Esophagus squamous epithelium (tissue), 5 donors: Measurements from ENCODE around the gene PET100. TPM values are rescaled to one million over a fixed set of nuclear protein-coding genes. Genes with fewer than 3 reads are reported as not detected.

Experiments used
- DNase-seq: peaks from one replicate; lab custom pipeline; 2025; lab: John Stamatoyannopoulos, UW
- H3K27ac ChIP-seq, 4 donors: fragments of 200-600 bp; sonication (generic); one replicate each; pipeline ENCODE4 v1.5.1; 2016 to 2019; ENCODE audit warnings: mild to moderate bottlenecking in 1 of 4
- H3K27me3 ChIP-seq, 4 donors: fragments of 200-600 bp; sonication (generic); 1 replicate in 3 of 4; 2 replicates in 1 of 4; pipeline versions ENCODE4 v1.5.1 to v1.6.0; 2017 to 2021; ENCODE audit warnings: antibody characterized with exemption in 1 of 4
- H3K36me3 ChIP-seq, 3 donors: fragments of 200-600 bp; sonication (generic); one replicate each; pipeline ENCODE4 v1.5.1; 2016 to 2019
- H3K4me1 ChIP-seq, 3 donors: fragments of 200-600 bp; sonication (generic); one replicate each; pipeline ENCODE4 v1.5.1; 2017 to 2019
- H3K4me3 ChIP-seq, 4 donors: fragments of 200-600 bp; sonication (generic); 1 replicate in 3 of 4; 2 replicates in 1 of 4; pipeline ENCODE4 v1.5.1; 2016 to 2019; ENCODE audit warnings: mild to moderate bottlenecking in 2 of 4, moderate library complexity in 1 of 4
- H3K9me3 ChIP-seq, 3 donors: fragments of 200-600 bp; sonication (generic); one replicate each; pipeline ENCODE4 v1.5.1; 2016 to 2019
- POLR2A ChIP-seq, 4 donors: fragments of 450-650 bp; IDR thresholded peaks; one replicate each; pipeline ENCODE4 v1.6.1; 2017; ENCODE audit warnings: antibody characterized with exemption in 4 of 4, mild to moderate bottlenecking in 4 of 4, moderate library complexity in 3 of 4
- WGBS, 2 donors: methylation state at CpG; one replicate each; pipeline ENCODE4 v1.1.5; 2018; 5-methylcytosine and 5-hydroxymethylcytosine counted together
- intact Hi-C: fragments of 100-400 bp; cut with DNase I; formaldehyde crosslinking; loops from one replicate; pipeline ENCODE4 v1.15.0; 2022
- total RNA-seq, 4 donors: library from RNA; depleted of rRNA; stranded (reverse); fragments of >200 nt; gene quantifications; one replicate each; pipeline ENCODE4 v1.1.0, GENCODE V29; 2016
- TF ChIP-seq, protein P1 (sequence below), 6 experiments: fragments of 450-650 bp in 4 of 6; fragments of 200-600 bp in 2 of 6; sonication (generic) in 2 of 6; IDR thresholded peaks; one replicate each; pipeline ENCODE4 v1.5.1; 2016 to 2019; ENCODE audit warnings: antibody characterized with exemption in 6 of 6, mild to moderate bottlenecking in 4 of 6, moderate library complexity in 4 of 6
- donor health status: DM: yes; HTN: yes; CAD: no.

Gene PET100
- total RNA-seq, 4 donors from 2014 or later = 22.9 to 43.1 (median 25.7) TPM

DNA sequence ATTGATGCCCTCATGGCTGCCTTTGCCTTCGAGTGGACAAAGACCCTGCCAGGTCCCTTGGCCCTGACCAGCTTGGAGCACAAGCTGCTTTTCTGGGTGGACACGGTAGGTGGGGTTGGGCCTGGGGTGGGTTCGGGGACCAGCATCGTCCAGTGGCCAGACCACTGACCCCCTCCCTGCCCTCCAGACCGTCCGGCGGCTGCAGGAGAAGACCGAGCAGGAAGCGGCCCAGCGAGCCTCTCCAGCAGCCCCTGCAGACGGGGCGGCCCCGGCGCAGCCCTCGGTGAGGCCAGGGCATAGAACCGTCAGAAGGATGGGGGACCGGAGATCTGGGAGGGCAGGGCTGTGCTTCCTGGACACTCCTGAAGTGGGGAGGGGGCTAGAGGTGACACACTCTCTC is 23.3 kb upstream of the PET100 start:
- intact Hi-C loops = no loop called here
- Histone ChIP-seq H3K9me3 (no peaks in the 10 kb centered on the region), H3K4me3 (no peak overlapping the region), H3K27me3 (peaks cover 0 to 54% (median 0%) of the 10 kb centered on the region in 4 donors), H3K4me1 (peaks cover 0 to 22% (median 4%) of the 10 kb centered on the region in 3 donors), H3K36me3 (peaks cover 0 to 60% (median 0%) of the 10 kb centered on the region in 3 donors), H3K27ac (no peak overlapping the region)
- TF ChIP-seq, protein P1, sequence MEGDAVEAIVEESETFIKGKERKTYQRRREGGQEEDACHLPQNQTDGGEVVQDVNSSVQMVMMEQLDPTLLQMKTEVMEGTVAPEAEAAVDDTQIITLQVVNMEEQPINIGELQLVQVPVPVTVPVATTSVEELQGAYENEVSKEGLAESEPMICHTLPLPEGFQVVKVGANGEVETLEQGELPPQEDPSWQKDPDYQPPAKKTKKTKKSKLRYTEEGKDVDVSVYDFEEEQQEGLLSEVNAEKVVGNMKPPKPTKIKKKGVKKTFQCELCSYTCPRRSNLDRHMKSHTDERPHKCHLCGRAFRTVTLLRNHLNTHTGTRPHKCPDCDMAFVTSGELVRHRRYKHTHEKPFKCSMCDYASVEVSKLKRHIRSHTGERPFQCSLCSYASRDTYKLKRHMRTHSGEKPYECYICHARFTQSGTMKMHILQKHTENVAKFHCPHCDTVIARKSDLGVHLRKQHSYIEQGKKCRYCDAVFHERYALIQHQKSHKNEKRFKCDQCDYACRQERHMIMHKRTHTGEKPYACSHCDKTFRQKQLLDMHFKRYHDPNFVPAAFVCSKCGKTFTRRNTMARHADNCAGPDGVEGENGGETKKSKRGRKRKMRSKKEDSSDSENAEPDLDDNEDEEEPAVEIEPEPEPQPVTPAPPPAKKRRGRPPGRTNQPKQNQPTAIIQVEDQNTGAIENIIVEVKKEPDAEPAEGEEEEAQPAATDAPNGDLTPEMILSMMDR (IDR thresholded peaks at IDR 0.05) = no peak
- TF ChIP-seq POLR2A (IDR thresholded peaks at IDR 0.05) = no peak
- no peak for DNase-seq
- 82% methylated on average over 6 of the region's 17 CpGs; no CpG with 5 or more reads in 1 of the 2 donors for WGBS, 2 donors

DNA sequence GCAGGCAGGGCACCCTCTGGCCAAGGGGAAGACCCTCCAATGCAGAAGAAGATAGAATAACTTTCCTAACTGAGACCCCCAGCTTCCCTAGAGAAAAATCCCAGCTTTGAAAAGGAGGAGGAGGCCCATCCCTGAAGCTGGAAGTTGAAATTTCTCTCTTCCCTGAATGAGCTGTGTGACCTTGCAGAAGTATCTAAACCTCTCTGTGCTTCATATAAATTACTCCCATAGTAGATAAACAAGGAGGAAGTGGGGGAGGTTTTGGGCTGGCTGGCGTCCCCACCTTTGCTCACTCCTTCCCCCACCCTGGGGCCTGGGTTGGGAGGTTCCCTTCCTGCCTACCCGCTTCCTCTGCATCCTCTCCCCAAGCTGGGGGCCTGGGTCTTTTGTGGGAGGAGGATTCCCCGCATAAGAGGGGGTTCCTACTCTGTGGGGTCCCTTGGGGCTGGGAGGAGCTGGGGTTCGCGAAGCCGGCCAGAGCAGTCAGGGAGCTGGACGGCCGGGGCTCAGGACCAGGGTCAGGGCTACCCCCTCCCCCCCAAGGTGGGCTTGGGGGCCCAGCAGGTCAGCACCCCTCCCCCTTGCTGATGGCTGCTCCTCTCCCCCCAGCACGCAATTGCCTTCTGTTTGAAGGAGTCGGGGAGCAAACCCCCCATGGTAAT is 22.2 kb upstream of the PET100 start:
- no peaks in the 10 kb centered on the region for H3K9me3 ChIP-seq
- intact Hi-C loops = no loop called here
- TF ChIP-seq, protein P1 (IDR thresholded peaks at IDR 0.05) = no peak
- TF ChIP-seq POLR2A (IDR thresholded peaks at IDR 0.05) = no peak
- H3K4me1 ChIP-seq = peaks cover 0 to 16% (median 4%) of the 10 kb centered on the region in 3 donors
- no peak overlapping the region for H3K27ac ChIP-seq
- DNase-seq = no peak
- peaks cover 0 to 44% (median 0%) of the 10 kb centered on the region in 4 donors for H3K27me3 ChIP-seq
- peaks cover 0 to 70% (median under 1%) of the 10 kb centered on the region in 3 donors for H3K36me3 ChIP-seq
- WGBS, 2 donors = 51% methylated on average over 3 of the region's 10 CpGs; no CpG with 5 or more reads in 1 of the 2 donors
- H3K4me3 ChIP-seq = no peak overlapping the region

DNA sequence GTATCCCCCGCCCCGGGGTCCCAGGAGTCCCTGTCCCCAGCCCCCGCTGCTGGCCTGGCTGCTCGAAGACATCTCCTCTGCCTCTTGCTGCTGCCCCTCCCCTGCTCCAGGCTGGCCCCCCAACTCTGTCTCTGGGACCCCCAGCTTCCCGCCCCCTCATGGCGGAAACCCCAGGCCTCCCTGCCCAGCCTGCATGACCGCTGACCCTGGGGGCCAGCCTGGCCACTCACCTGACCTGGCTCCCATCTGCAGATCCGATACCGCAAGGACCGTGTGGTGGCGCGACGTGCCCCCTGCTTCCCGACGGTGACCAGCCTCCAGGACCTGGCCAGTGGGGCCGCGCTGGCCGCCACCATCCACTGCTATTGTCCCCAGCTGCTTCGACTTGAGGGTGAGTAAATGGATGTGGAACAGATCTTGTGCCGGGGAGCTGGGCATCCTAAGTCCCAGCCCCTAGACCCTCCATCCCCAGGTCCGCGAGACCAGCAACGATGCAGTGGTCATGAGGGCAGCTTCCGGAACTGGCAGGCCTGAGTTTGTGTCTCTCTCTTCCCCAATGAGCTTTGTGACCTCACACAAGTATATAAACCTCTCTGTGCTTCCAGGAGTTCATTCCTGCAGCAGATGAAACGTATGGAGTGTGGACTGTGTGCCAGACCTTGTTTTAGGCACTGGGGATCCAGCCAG is 21.6 kb upstream of the PET100 start:
- TF ChIP-seq POLR2A (IDR thresholded peaks at IDR 0.05) = no peak
- TF ChIP-seq, protein P1 (IDR thresholded peaks at IDR 0.05) = no peak
- no peak overlapping the region for H3K27ac ChIP-seq
- DNase-seq = no peak
- H3K27me3 ChIP-seq = peaks cover 0 to 38% (median 0%) of the 10 kb centered on the region in 4 donors
- no peaks in the 10 kb centered on the region for H3K9me3 ChIP-seq
- peaks cover 0 to 77% (median 6%) of the 10 kb centered on the region in 3 donors for H3K36me3 ChIP-seq
- 87 to 93% methylated on average over 5 to 13 of the region's 25 CpGs for WGBS, 2 donors
- no peak overlapping the region for H3K4me3 ChIP-seq
- peaks cover 0 to 9% (median under 1%) of the 10 kb centered on the region in 3 donors for H3K4me1 ChIP-seq
- intact Hi-C loops = no loop called here

DNA sequence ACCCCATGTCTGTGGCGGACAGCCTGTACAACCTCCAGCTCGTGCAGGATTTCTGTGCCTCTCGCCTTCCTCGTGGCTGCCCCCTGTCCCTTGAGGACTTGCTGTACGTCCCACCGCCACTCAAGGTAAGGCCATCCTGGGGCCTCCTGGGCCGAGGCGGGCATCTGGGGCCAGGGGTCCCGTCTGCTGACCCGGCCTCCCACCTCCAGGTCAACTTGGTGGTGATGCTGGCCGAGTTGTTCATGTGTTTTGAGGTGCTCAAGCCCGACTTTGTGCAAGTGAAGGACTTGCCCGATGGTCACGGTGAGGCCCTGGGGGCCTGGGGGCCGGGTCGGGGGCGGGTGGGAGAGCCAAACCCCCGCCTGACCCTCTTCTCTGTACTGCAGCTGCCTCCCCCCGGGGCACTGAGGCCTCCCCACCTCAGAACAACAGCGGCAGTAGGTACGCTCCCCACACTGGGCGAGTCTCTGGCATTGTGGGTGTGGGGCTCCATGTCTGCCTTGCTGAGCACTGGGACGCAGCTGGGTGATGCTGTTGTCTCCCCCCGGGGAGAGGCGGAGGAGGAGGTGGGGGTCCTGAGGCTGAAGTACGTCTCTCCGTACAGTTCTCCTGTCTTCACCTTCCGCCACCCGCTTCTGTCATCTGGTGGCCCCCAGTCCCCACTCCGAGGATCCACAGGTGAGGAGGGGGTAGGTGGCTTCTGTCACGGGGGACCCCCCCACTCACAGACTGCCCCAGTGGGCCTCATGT is 18.9 kb upstream of the PET100 start:
- H3K4me3 ChIP-seq = no peak overlapping the region
- WGBS, 2 donors = 75 to 94% methylated on average over 3 to 6 of the region's 31 CpGs
- peaks cover 0 to 94% (median 6%) of the 10 kb centered on the region in 3 donors for H3K36me3 ChIP-seq
- TF ChIP-seq POLR2A (IDR thresholded peaks at IDR 0.05) = no peak
- TF ChIP-seq, protein P1 (IDR thresholded peaks at IDR 0.05) = no peak
- H3K4me1 ChIP-seq = no peaks in the 10 kb centered on the region
- no peaks in the 10 kb centered on the region for H3K9me3 ChIP-seq
- intact Hi-C loops = no loop called here
- H3K27ac ChIP-seq = no peak overlapping the region
- no peak for DNase-seq
- peaks cover 0 to 14% (median 0%) of the 10 kb centered on the region in 4 donors for H3K27me3 ChIP-seq
